ENCODE measurements around the gene CORO2B. TPM values are rescaled to one million over a fixed set of nuclear protein-coding genes. Genes with fewer than 3 reads are reported as not detected.

The CORO2B gene
- total and polyA plus RNA-seq, 2 experiments from 2014 or later, result 1.6 to 4.6 TPM

DNA sequence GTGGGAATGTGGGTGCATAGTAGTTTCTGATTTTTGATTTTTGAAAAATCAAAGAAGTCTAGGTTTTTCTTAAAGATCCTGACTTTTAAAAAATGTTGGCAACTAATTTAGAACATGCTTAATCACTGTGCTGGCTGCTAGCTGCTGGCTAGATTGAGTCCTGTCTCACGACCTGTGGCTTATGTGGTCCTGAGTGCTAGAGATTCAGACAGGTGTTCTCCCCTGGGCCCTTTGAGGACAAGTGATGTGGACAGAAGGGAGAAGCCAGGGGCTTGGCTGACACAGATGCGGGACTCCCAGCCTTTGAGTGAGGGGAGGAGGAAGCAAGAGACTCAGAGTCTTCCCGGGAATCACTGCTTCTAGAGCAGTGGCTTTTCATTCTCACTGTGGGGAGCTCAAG, 47.5 kb downstream of the CORO2B start:
- H3K27ac ChIP-seq (ENCODE audit: low read depth), result no peak overlapping the region; the same call in 1 of the 2 replicates
- no peak overlapping the region for H3K4me3 ChIP-seq
- H3K4me2 ChIP-seq, result peak overlapping the region; percentile 56
- Mint-ChIP-seq H3K9me3 (no peaks in the 10 kb centered on the region), H3K4me1 (peaks cover 21% of the 10 kb centered on the region), H3K27ac (no peak overlapping the region), H3K36me3 (ENCODE audit: low read depth) (no peaks in the 10 kb centered on the region), H3K27me3 (ENCODE audit: insufficient read depth, low read depth, poor library complexity) (peaks cover 7% of the 10 kb centered on the region), H3K4me3 (no peak overlapping the region)
- no peaks in the 10 kb centered on the region for H3K9me2 ChIP-seq (ENCODE audit: insufficient read depth)
- H3K4me1 ChIP-seq (ENCODE audit: insufficient read depth), result peaks cover 13% of the 10 kb centered on the region
- H3F3A ChIP-seq (replicated peaks; ENCODE audit: low read depth), result no peaks in the 10 kb centered on the region
- peak; percentile 29; the same call in 2 of the 3 replicates for ATAC-seq
- H4K20me1 ChIP-seq (replicated peaks; ENCODE audit: insufficient read depth), result no peaks in the 10 kb centered on the region
- no peaks in the 10 kb centered on the region for H3K79me2 ChIP-seq (replicated peaks; ENCODE audit: insufficient read depth)
- no peak for TF ChIP-seq POLR2AphosphoS5 (IDR thresholded peaks at IDR 0.05; ENCODE audit: low read depth)
- TF ChIP-seq, protein P1, sequence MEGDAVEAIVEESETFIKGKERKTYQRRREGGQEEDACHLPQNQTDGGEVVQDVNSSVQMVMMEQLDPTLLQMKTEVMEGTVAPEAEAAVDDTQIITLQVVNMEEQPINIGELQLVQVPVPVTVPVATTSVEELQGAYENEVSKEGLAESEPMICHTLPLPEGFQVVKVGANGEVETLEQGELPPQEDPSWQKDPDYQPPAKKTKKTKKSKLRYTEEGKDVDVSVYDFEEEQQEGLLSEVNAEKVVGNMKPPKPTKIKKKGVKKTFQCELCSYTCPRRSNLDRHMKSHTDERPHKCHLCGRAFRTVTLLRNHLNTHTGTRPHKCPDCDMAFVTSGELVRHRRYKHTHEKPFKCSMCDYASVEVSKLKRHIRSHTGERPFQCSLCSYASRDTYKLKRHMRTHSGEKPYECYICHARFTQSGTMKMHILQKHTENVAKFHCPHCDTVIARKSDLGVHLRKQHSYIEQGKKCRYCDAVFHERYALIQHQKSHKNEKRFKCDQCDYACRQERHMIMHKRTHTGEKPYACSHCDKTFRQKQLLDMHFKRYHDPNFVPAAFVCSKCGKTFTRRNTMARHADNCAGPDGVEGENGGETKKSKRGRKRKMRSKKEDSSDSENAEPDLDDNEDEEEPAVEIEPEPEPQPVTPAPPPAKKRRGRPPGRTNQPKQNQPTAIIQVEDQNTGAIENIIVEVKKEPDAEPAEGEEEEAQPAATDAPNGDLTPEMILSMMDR (conservative IDR thresholded peaks at IDR 0.05; ENCODE audit: low read depth in 2 of 2), result no peak
- no peak for TF ChIP-seq REST (IDR thresholded peaks at IDR 0.05; ENCODE audit: unreplicated experiment)
- no peak for TF ChIP-seq NANOG (IDR thresholded peaks at IDR 0.05; ENCODE audit: borderline replicate concordance)
- no peak for TF ChIP-seq EZH2phosphoT487 (IDR thresholded peaks at IDR 0.05; ENCODE audit: unreplicated experiment)
- no peak for TF ChIP-seq STAT1 (IDR thresholded peaks at IDR 0.05; ENCODE audit: unreplicated experiment)
- TF ChIP-seq EZH2 (IDR thresholded peaks at IDR 0.05; ENCODE audit: low read depth, unreplicated experiment), result no peak
- no peaks in the 10 kb centered on the region for H3K27me3 ChIP-seq (ENCODE audit: insufficient read depth)
- no peak for DNase-seq (ENCODE audit: low spot score)
- H2AFZ ChIP-seq, result 0 out of 2 replicates have a peak overlapping the region, but pooled peaks have one; percentile 77
- H3K36me3 ChIP-seq (ENCODE audit: insufficient read depth), result no peaks in the 10 kb centered on the region

GRCh38 chr15:68626739-68627138, 47.9 kb downstream of the CORO2B start:
- Mint-ChIP-seq H3K4me1 (peaks cover 21% of the 10 kb centered on the region), H3K36me3 (ENCODE audit: low read depth) (no peaks in the 10 kb centered on the region), H3K4me3 (no peak overlapping the region), H3K9me3 (no peaks in the 10 kb centered on the region), H3K27ac (no peak overlapping the region), H3K27me3 (ENCODE audit: insufficient read depth, low read depth, poor library complexity) (peaks cover 5% of the 10 kb centered on the region)
- DNase-seq (ENCODE audit: low spot score), result no peak
- no peak overlapping the region for H3K4me2 ChIP-seq
- H4K20me1 ChIP-seq (replicated peaks; ENCODE audit: insufficient read depth), result no peaks in the 10 kb centered on the region
- ATAC-seq, result no peak
- TF ChIP-seq EZH2 (IDR thresholded peaks at IDR 0.05; ENCODE audit: low read depth, unreplicated experiment), result no peak
- no peak for TF ChIP-seq ETS1 (IDR thresholded peaks at IDR 0.05)
- TF ChIP-seq ZNF462 (CRISPR knock-in tag; IDR thresholded peaks at IDR 0.05), result no peak
- no peaks in the 10 kb centered on the region for H3K9me2 ChIP-seq (ENCODE audit: insufficient read depth)
- no peak overlapping the region for H3K4me3 ChIP-seq
- no peaks in the 10 kb centered on the region for H3K27me3 ChIP-seq (ENCODE audit: insufficient read depth)
- no peak overlapping the region for H2AFZ ChIP-seq
- H3K27ac ChIP-seq (ENCODE audit: low read depth), result no peak overlapping the region; the same call in 1 of the 2 replicates
- H3F3A ChIP-seq (replicated peaks; ENCODE audit: low read depth), result no peaks in the 10 kb centered on the region
- no peaks in the 10 kb centered on the region for H3K79me2 ChIP-seq (replicated peaks; ENCODE audit: insufficient read depth)
- no peaks in the 10 kb centered on the region for H3K36me3 ChIP-seq (ENCODE audit: insufficient read depth)
- H3K4me1 ChIP-seq (ENCODE audit: insufficient read depth), result peaks cover 13% of the 10 kb centered on the region

Measured in GM23338 (cell line).